ENCODE data around the gene LRPAP1. TPM values are rescaled to one million over a fixed set of nuclear protein-coding genes. Genes with fewer than 3 reads are reported as not detected.

LRPAP1 gene
- total RNA-seq, 1 experiment from 2014 or later = 109 TPM

GRCh38 chr4:3492741-3493719, 39.2 kb downstream of the LRPAP1 start:
- ATAC-seq = no peak
- DNase-seq (ENCODE audit: low read depth, low spot score) = no peak
- no peak overlapping the region for H3K9ac ChIP-seq (ENCODE audit: low read length)
- H3K36me3 ChIP-seq (ENCODE audit: control insufficient read depth in 1 of 2, insufficient read depth in 2 of 2, low read length in 2 of 2) = no peaks in the 10 kb centered on the region
- no peaks in the 10 kb centered on the region for H4K20me1 ChIP-seq (ENCODE audit: insufficient read depth)
- no peaks in the 10 kb centered on the region for H3K4me1 ChIP-seq (ENCODE audit: control insufficient read depth in 1 of 2, insufficient read depth in 2 of 2, low read length in 2 of 2)
- TF ChIP-seq RAD21 (IDR thresholded peaks at IDR 0.05; ENCODE audit: low read depth) (no peak), YY1 (IDR thresholded peaks at IDR 0.05; ENCODE audit: extremely low read depth, insufficient replicate concordance, low read depth, low read length) (no peak), SP1 (IDR thresholded peaks at IDR 0.05; ENCODE audit: low read depth) (no peak), EGR1 (IDR thresholded peaks at IDR 0.05; ENCODE audit: low read depth) (no peak), CTCF (IDR thresholded peaks at IDR 0.05 in 2 of 3, conservative IDR thresholded peaks at IDR 0.05 in 1 of 3; ENCODE audit: borderline replicate concordance in 1 of 3, insufficient read depth in 1 of 3, low read depth in 2 of 3, low read length in 2 of 3) (no peak), ELF1 (IDR thresholded peaks at IDR 0.05; ENCODE audit: borderline replicate concordance, low read depth) (no peak), CEBPB (IDR thresholded peaks at IDR 0.05; ENCODE audit: low read depth) (no peak), ZNF274 (IDR thresholded peaks at IDR 0.05; ENCODE audit: low read depth, low read length) (no peak), EZH2phosphoT487 (IDR thresholded peaks at IDR 0.05; ENCODE audit: borderline replicate concordance) (no peak), POLR2A (IDR thresholded peaks at IDR 0.05; ENCODE audit: borderline replicate concordance, extremely low read depth, insufficient read depth, insufficient read length) (no peak), EZH2 (IDR thresholded peaks at IDR 0.05) (no peak), POLR2AphosphoS5 (IDR thresholded peaks at IDR 0.05; ENCODE audit: low read depth, low read length) (no peak), SIN3A (IDR thresholded peaks at IDR 0.05; ENCODE audit: low read depth) (no peak), ZFX (IDR thresholded peaks at IDR 0.05) (no peak)
- TF ChIP-seq, protein P1, sequence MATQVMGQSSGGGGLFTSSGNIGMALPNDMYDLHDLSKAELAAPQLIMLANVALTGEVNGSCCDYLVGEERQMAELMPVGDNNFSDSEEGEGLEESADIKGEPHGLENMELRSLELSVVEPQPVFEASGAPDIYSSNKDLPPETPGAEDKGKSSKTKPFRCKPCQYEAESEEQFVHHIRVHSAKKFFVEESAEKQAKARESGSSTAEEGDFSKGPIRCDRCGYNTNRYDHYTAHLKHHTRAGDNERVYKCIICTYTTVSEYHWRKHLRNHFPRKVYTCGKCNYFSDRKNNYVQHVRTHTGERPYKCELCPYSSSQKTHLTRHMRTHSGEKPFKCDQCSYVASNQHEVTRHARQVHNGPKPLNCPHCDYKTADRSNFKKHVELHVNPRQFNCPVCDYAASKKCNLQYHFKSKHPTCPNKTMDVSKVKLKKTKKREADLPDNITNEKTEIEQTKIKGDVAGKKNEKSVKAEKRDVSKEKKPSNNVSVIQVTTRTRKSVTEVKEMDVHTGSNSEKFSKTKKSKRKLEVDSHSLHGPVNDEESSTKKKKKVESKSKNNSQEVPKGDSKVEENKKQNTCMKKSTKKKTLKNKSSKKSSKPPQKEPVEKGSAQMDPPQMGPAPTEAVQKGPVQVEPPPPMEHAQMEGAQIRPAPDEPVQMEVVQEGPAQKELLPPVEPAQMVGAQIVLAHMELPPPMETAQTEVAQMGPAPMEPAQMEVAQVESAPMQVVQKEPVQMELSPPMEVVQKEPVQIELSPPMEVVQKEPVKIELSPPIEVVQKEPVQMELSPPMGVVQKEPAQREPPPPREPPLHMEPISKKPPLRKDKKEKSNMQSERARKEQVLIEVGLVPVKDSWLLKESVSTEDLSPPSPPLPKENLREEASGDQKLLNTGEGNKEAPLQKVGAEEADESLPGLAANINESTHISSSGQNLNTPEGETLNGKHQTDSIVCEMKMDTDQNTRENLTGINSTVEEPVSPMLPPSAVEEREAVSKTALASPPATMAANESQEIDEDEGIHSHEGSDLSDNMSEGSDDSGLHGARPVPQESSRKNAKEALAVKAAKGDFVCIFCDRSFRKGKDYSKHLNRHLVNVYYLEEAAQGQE (IDR thresholded peaks at IDR 0.05; ENCODE audit: low read depth) = no peak
- TF ChIP-seq, protein P2, sequence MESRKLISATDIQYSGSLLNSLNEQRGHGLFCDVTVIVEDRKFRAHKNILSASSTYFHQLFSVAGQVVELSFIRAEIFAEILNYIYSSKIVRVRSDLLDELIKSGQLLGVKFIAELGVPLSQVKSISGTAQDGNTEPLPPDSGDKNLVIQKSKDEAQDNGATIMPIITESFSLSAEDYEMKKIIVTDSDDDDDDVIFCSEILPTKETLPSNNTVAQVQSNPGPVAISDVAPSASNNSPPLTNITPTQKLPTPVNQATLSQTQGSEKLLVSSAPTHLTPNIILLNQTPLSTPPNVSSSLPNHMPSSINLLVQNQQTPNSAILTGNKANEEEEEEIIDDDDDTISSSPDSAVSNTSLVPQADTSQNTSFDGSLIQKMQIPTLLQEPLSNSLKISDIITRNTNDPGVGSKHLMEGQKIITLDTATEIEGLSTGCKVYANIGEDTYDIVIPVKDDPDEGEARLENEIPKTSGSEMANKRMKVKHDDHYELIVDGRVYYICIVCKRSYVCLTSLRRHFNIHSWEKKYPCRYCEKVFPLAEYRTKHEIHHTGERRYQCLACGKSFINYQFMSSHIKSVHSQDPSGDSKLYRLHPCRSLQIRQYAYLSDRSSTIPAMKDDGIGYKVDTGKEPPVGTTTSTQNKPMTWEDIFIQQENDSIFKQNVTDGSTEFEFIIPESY (IDR thresholded peaks at IDR 0.05; ENCODE audit: extremely low read depth, insufficient replicate concordance, low read length) = no peak
- CTCF ChIA-PET = no interaction called here
- H3K27me3 ChIP-seq (ENCODE audit: insufficient read depth, low read length) = no peaks in the 10 kb centered on the region
- RAD21 ChIA-PET (ENCODE audit: low non-redundant PET in 1 of 2, low total read pairs in 2 of 2, uncharacterized antibody in 2 of 2, unreplicated experiment in 2 of 2) = no interaction called here
- no TSS peak for BruUV-seq (replicated peaks)
- POLR2A ChIA-PET = no interaction called here
- no peaks in the 10 kb centered on the region for H3K9me2 ChIP-seq (ENCODE audit: insufficient read depth)
- no peak overlapping the region for H2AFZ ChIP-seq (ENCODE audit: low read depth, low read length, poor library complexity, severe bottlenecking)
- no peak overlapping the region for H3K27ac ChIP-seq (ENCODE audit: low read depth, low read length)
- intact Hi-C loops (cut with micrococcal nuclease) = no loop called here
- no peaks in the 10 kb centered on the region for H3K9me3 ChIP-seq (ENCODE audit: control insufficient read depth in 1 of 2, insufficient read depth in 1 of 2, low read depth in 1 of 2, low read length in 2 of 2)
- H3K4me2 ChIP-seq (ENCODE audit: low read length) = no peak overlapping the region
- H3K4me3 ChIP-seq (replicated peaks in 1 of 2; ENCODE audit: low read depth in 1 of 2, low read length in 2 of 2) = no peak overlapping the region
- no peaks in the 10 kb centered on the region for H3K79me2 ChIP-seq (ENCODE audit: insufficient read depth, low read length)

Measured in HCT116 (cell line).